ENCODE results near the gene TMEM139. TPM values are rescaled to one million over a fixed set of nuclear protein-coding genes. Genes with fewer than 3 reads are reported as not detected.
"Not testable (repeated sequence)": the region's sequence is repeated elsewhere in the genome, so short reads cannot be mapped to it uniquely, and the experiment has no call there.

Gene TMEM139
- total RNA-seq, 1 donor from 2014 or later = 0.75 TPM

DNA sequence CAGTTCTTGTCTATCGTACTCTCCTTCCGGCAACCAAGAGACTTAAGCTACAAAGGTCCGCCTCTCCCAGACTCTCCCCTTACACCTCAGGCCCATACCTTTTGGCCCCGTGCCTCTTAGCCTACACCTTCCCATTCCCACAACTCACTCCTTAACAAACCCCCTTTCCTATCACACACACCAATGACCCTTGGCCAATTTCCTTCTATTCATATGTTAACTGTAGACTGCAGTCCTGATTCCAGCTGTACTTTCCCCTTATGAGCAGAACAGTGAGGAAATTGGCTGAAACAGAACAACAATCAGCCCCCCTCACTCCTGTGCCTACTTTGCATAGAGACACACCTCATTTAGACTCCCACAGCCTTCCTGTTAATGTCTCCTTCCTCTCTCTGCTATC, 1.4 kb upstream of the TMEM139 start:
- Mint-ChIP-seq H3K4me3 (ENCODE audit: low read depth) (no peak overlapping the region), H3K27ac (peak overlapping the region; percentile 0), H3K4me1 (ENCODE audit: low read depth) (peaks cover 55% of the 10 kb centered on the region), H3K9me3 (peaks cover 12% of the 10 kb centered on the region), H3K36me3 (ENCODE audit: low read depth) (peaks cover 8% of the 10 kb centered on the region), H3K27me3 (ENCODE audit: low read depth) (no peaks in the 10 kb centered on the region)
- no peak for DNase-seq (ENCODE audit: low spot score)
- intact Hi-C loops (cut with micrococcal nuclease) = loop anchor here (10.0 kb wide), 1 partner anchor 569 kb away; no protein-coding TSS in a partner anchor

DNA sequence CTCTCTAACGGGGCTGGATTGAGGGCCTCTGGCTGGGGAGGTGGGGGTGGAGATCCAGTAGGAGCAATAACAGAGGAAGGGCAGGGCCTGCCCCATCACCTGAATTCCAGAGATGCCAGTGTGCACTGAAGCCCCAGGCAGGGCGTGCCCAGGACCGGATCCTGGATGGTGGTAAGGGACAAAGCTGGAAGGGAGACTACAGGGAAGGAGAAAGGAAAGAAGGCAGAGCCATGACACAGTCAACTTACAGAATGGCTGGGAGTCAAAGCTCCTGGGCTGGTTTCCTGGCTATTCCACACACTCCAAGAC, 666 bp downstream of the TMEM139 start:
- intact Hi-C loops (cut with micrococcal nuclease) = loop anchor here (5.0 to 10.0 kb wide), 3 partner anchors 77 to 571 kb away; partner anchors contain the start of gene FAM131B
- Mint-ChIP-seq H3K27me3 (ENCODE audit: low read depth) (no peaks in the 10 kb centered on the region), H3K4me3 (ENCODE audit: low read depth) (no peak overlapping the region), H3K36me3 (ENCODE audit: low read depth) (peaks cover 26% of the 10 kb centered on the region), H3K9me3 (peaks cover 12% of the 10 kb centered on the region), H3K4me1 (ENCODE audit: low read depth) (peaks cover 47% of the 10 kb centered on the region), H3K27ac (no peak overlapping the region)
- no peak for DNase-seq (ENCODE audit: low spot score)

DNA sequence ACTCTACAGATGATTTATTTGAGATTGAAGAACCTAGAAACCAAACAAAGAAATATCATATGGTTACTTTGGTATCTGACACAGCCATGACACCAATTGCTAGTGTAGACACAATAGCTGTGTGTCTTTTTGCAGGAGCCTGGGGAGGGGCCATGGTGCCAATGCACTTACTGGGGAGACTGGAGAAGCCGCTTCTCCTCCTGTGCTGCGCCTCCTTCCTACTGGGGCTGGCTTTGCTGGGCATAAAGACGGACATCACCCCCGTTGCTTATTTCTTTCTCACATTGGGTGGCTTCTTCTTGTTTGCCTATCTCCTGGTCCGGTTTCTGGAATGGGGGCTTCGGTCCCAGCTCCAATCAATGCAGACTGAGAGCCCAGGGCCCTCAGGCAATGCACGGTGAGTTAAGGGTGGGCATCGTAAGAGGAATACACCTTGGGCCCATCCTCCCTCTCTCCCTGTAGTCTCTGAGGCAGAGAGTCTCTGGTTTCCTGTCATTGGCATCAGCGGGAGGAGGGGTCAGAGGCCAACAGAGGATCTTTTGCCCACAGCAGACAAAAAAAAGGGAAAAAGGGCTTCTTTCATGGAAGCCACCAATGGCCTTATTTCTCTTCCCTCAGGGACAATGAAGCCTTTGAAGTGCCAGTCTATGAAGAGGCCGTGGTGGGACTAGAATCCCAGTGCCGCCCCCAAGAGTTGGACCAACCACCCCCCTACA, 1.2 kb downstream of the TMEM139 start:
- intact Hi-C loops (cut with micrococcal nuclease) = loop anchor here (5.0 to 10.0 kb wide), 3 partner anchors 76 to 571 kb away; partner anchors contain the start of gene FAM131B
- no peak overlapping the region for H3K27ac Mint-ChIP-seq
- H3K4me3 Mint-ChIP-seq (ENCODE audit: low read depth) = no peak overlapping the region

DNA sequence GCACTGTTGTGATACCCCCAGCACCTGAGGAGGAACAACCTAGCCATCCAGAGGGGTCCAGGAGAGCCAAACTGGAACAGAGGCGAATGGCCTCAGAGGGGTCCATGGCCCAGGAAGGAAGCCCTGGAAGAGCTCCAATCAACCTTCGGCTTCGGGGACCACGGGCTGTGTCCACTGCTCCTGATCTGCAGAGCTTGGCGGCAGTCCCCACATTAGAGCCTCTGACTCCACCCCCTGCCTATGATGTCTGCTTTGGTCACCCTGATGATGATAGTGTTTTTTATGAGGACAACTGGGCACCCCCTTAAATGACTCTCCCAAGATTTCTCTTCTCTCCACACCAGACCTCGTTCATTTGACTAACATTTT, 1.7 kb downstream of the TMEM139 start:
- DNase-seq (ENCODE audit: low spot score) = no peak
- H3K27me3 Mint-ChIP-seq (ENCODE audit: low read depth) = no peaks in the 10 kb centered on the region
- peaks cover 48% of the 10 kb centered on the region for H3K4me1 Mint-ChIP-seq (ENCODE audit: low read depth)
- H3K36me3 Mint-ChIP-seq (ENCODE audit: low read depth) = peaks cover 37% of the 10 kb centered on the region
- H3K9me3 Mint-ChIP-seq = peaks cover 12% of the 10 kb centered on the region
- no peak overlapping the region for H3K27ac Mint-ChIP-seq
- intact Hi-C loops (cut with micrococcal nuclease) = loop anchor here (5.0 to 10.0 kb wide), 3 partner anchors 76 to 572 kb away; partner anchors contain the start of gene FAM131B
- H3K4me3 Mint-ChIP-seq (ENCODE audit: low read depth) = peak overlapping the region; percentile 23

More for the DNA sequence above, 1.2 kb downstream of the TMEM139 start:
- no peak for DNase-seq (ENCODE audit: low spot score)
- peaks cover 32% of the 10 kb centered on the region for H3K36me3 Mint-ChIP-seq (ENCODE audit: low read depth)
- H3K27me3 Mint-ChIP-seq (ENCODE audit: low read depth) = no peaks in the 10 kb centered on the region
- peaks cover 45% of the 10 kb centered on the region for H3K4me1 Mint-ChIP-seq (ENCODE audit: low read depth)
- H3K9me3 Mint-ChIP-seq = peaks cover 12% of the 10 kb centered on the region

GRCh38 chr7:143287339-143287934, 2.7 kb downstream of the TMEM139 start:
- no peak for DNase-seq (ENCODE audit: low spot score)
- H3K4me1 Mint-ChIP-seq (ENCODE audit: low read depth) = peaks cover 47% of the 10 kb centered on the region

DNA sequence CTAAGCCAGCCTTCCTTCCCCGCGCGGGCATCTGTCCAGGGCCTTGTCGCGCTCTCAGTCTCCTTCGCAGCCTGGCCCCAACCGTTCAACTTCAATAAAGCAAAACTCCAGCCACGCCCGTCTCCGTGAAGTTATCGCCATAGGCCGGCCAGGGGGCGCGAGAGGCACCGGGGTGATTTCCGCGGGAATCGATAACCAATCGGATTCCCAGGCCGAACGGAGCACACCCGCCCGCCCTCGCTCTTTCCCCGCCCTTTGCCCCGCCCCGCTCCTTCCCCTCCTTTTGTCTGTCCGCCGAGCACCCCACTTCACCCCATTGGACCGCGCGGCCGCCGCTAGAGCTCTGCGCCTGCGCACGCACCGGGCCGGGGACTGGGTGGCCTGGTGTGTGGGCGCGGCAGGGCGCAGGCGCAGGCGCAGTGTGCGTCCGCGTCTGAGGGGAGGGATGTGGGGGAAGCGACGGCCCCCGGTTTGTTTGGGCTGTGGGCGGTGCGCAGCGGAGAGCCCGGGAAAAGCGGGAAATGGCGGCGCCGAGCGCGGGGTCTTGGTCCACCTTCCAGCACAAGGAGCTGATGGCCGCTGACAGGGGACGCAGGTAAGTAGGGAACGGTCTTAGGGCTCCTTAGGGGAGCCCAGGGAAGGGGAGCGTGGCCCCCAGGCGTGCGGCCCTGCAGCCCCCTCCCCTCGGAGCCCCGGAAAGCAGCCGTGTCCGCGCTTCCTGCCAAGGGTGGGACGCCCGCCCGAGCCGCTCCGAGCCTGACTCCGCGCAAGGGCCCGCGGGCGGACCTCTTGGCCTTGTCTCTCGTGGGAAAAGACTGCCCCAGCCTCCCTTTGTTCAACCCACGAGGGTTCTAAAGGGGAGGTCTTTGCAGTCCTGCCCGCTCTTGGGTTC, 3.4 kb downstream of the TMEM139 start, which contains the start of gene CASP2:
CASP2 (plus strand) TSS at position 417 of the 892 bp plus-strand sequence; CDS start at position 522, 105 bp downstream.
- intact Hi-C loops (cut with micrococcal nuclease) = loop anchor here (1.0 to 10.0 kb wide), 8 partner anchors 8 to 573 kb away; partner anchors contain the start of genes FAM131B, GSTK1 and ZYX
- H3K4me1 Mint-ChIP-seq (ENCODE audit: low read depth) = peaks cover 47% of the 10 kb centered on the region

More at GRCh38 chr7:143287339-143287934, 2.7 kb downstream of the TMEM139 start:
- peak overlapping the region; percentile 86 for H3K27ac Mint-ChIP-seq
- H3K36me3 Mint-ChIP-seq (ENCODE audit: low read depth) = peaks cover 45% of the 10 kb centered on the region
- H3K9me3 Mint-ChIP-seq = peaks cover 12% of the 10 kb centered on the region
- H3K27me3 Mint-ChIP-seq (ENCODE audit: low read depth) = no peaks in the 10 kb centered on the region
- intact Hi-C loops (cut with micrococcal nuclease) = loop anchor here (5.0 to 10.0 kb wide), 3 partner anchors 75 to 573 kb away; partner anchors contain the start of gene FAM131B
- H3K4me3 Mint-ChIP-seq (ENCODE audit: low read depth) = peak overlapping the region; percentile 95

DNA sequence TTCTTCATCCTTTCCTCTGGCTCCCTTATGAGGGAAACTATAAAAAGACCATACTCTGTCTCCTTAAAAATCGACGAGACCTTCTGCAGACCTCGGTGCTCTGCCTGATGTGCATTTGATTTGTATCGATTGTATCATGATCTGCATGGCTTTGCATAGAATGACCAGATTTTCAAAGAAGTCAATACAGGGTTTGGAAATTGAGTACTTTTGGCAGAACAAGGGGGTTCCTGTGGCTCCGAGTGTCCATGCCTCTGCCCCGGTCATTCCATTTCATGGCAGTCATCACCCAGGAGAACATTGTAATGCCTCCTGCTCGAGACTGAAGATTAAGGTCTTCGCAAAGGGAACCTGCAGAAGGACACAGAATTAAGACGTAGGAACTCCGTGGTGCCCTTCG, 4.1 kb downstream of the TMEM139 start:
- intact Hi-C loops (cut with micrococcal nuclease) = loop anchor here (1.0 to 10.0 kb wide), 9 partner anchors 9 to 574 kb away; partner anchors contain the start of genes FAM131B, GSTK1 and ZYX

More for the DNA sequence above, 3.4 kb downstream of the TMEM139 start, which contains the start of gene CASP2:
- DNase-seq (ENCODE audit: low spot score) = peak; percentile 99
- peak within 1 kb of the TSS; percentile 95 for H3K4me3 Mint-ChIP-seq (ENCODE audit: low read depth)
- H3K9me3 Mint-ChIP-seq = peaks cover 12% of the 10 kb centered on the region
- peaks cover 50% of the 10 kb centered on the region for H3K36me3 Mint-ChIP-seq (ENCODE audit: low read depth)
- no peaks in the 10 kb centered on the region for H3K27me3 Mint-ChIP-seq (ENCODE audit: low read depth)
- H3K27ac Mint-ChIP-seq = peak within 1 kb of the TSS; percentile 87

DNA sequence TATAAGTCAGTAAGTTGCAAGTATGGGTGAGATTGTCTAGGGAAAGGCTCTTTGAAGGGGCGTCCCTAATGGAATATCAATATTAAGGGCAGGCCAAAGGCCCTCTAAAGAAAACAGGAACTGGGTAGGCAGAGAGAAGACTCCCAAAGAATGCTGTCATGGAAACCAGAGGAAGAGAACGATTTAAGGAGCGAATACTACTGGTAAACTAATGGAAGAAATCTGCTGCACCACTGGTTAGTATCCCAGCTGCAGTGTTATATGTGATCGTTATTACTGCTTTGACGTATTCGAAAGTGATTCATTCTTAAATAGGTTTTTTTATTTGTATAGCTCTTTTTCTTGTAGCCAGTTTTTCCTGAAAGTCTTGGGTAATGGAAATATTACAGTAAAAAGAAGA, 4.7 kb downstream of the TMEM139 start:
- peaks cover 45% of the 10 kb centered on the region for H3K4me1 Mint-ChIP-seq (ENCODE audit: low read depth)
- peak overlapping the region; percentile 87 for H3K27ac Mint-ChIP-seq
- no peak for DNase-seq (ENCODE audit: low spot score)
- peak overlapping the region; percentile 95 for H3K4me3 Mint-ChIP-seq (ENCODE audit: low read depth)
- H3K36me3 Mint-ChIP-seq (ENCODE audit: low read depth) = peaks cover 63% of the 10 kb centered on the region
- peaks cover 12% of the 10 kb centered on the region for H3K9me3 Mint-ChIP-seq
- intact Hi-C loops (cut with micrococcal nuclease) = loop anchor here (1.0 to 10.0 kb wide), 6 partner anchors 19 to 575 kb away; partner anchors contain the start of gene FAM131B
- no peaks in the 10 kb centered on the region for H3K27me3 Mint-ChIP-seq (ENCODE audit: low read depth)

More for the DNA sequence above, 4.1 kb downstream of the TMEM139 start:
- Mint-ChIP-seq H3K9me3 (peaks cover 12% of the 10 kb centered on the region), H3K36me3 (ENCODE audit: low read depth) (peaks cover 57% of the 10 kb centered on the region), H3K27ac (peak overlapping the region; percentile 87), H3K4me3 (ENCODE audit: low read depth) (peak overlapping the region; percentile 95), H3K4me1 (ENCODE audit: low read depth) (peaks cover 45% of the 10 kb centered on the region), H3K27me3 (ENCODE audit: low read depth) (no peaks in the 10 kb centered on the region)
- DNase-seq (ENCODE audit: low spot score) = no peak

- peaks cover 12% of the 10 kb centered on the region for H3K9me3 Mint-ChIP-seq
- H3K36me3 Mint-ChIP-seq (ENCODE audit: low read depth) = peaks cover 67% of the 10 kb centered on the region
- not testable (repeated sequence) for H3K27me3 Mint-ChIP-seq (ENCODE audit: low read depth); DNase-seq (ENCODE audit: low spot score)
- peak overlapping the region; percentile 95 for H3K4me3 Mint-ChIP-seq (ENCODE audit: low read depth)
- H3K4me1 Mint-ChIP-seq (ENCODE audit: low read depth) = peaks cover 48% of the 10 kb centered on the region
- H3K27ac Mint-ChIP-seq = peak overlapping the region; percentile 87
- intact Hi-C loops (cut with micrococcal nuclease) = loop anchor here (1.0 to 10.0 kb wide), 6 partner anchors 19 to 575 kb away; partner anchors contain the start of gene FAM131B
Observed at GRCh38 chr7:143289888-143290287, 5.1 kb downstream of the TMEM139 start.

GRCh38 chr7:143290293-143290692, 5.5 kb downstream of the TMEM139 start:
- intact Hi-C loops (cut with micrococcal nuclease) = no loop called here

DNA sequence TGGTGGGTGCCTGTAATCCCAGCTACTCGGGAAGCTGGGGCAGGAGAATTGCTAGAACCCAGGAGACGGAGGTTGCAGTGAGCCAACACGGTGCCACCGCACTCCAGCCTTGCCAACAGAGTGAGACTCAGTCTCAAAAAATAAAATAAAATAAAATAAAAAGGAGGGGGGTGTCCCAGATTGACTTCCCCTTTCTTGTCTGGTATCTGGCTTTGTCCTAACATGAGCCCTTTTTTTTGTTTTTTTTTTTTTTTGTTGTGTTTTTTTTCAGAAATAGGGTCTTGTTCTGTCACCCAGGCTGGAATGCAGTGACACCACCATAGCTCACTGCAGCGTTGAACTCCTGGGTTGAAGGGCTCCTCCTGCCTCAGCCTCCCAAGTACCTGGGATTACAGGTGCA, 8.1 kb downstream of the TMEM139 start:
- H3K36me3 Mint-ChIP-seq (ENCODE audit: low read depth) = peaks cover 87% of the 10 kb centered on the region
- H3K27ac Mint-ChIP-seq = no peak overlapping the region
- peaks cover 1% of the 10 kb centered on the region for H3K9me3 Mint-ChIP-seq
- no peak for DNase-seq (ENCODE audit: low spot score)
- H3K4me1 Mint-ChIP-seq (ENCODE audit: low read depth) = peaks cover 56% of the 10 kb centered on the region
- intact Hi-C loops (cut with micrococcal nuclease) = no loop called here
- H3K4me3 Mint-ChIP-seq (ENCODE audit: low read depth) = no peak overlapping the region
- no peaks in the 10 kb centered on the region for H3K27me3 Mint-ChIP-seq (ENCODE audit: low read depth)

More at GRCh38 chr7:143290293-143290692, 5.5 kb downstream of the TMEM139 start:
- H3K4me3 Mint-ChIP-seq (ENCODE audit: low read depth) = peak overlapping the region; percentile 95
- peaks cover 71% of the 10 kb centered on the region for H3K36me3 Mint-ChIP-seq (ENCODE audit: low read depth)
- no peak for DNase-seq (ENCODE audit: low spot score)
- peak overlapping the region; percentile 87 for H3K27ac Mint-ChIP-seq
- no peaks in the 10 kb centered on the region for H3K27me3 Mint-ChIP-seq (ENCODE audit: low read depth)
- H3K4me1 Mint-ChIP-seq (ENCODE audit: low read depth) = peaks cover 51% of the 10 kb centered on the region
- H3K9me3 Mint-ChIP-seq = peaks cover 12% of the 10 kb centered on the region

GRCh38 chr7:143295870-143296269, 11.1 kb downstream of the TMEM139 start:
- Mint-ChIP-seq H3K36me3 (ENCODE audit: low read depth) (peaks cover 92% of the 10 kb centered on the region), H3K4me1 (ENCODE audit: low read depth) (peaks cover 64% of the 10 kb centered on the region), H3K4me3 (ENCODE audit: low read depth) (peak overlapping the region; percentile 1), H3K27ac (peak overlapping the region; percentile 64), H3K9me3 (no peaks in the 10 kb centered on the region), H3K27me3 (ENCODE audit: low read depth) (no peaks in the 10 kb centered on the region)
- DNase-seq (ENCODE audit: low spot score) = no peak
- intact Hi-C loops (cut with micrococcal nuclease) = loop anchor here (2.0 kb wide), 1 partner anchor 33 kb away; the partner anchor contains the start of gene GSTK1

Measured in activated T-helper 2 cell treated with anti-CD3 and anti-CD28 coated beads, Interferon-gamma antibody, Interleukin-2, Interleukin-4, amounts not matched to agents 10 μg/mL and 5 μg/mL and 100 μg/mL, durations not matched to agents 14 hours and 24 hours and 36 hours (primary cell).